ENCODE measurements around the gene TRABD2B. TPM values are rescaled to one million over a fixed set of nuclear protein-coding genes. Genes with fewer than 3 reads are reported as not detected.

Gene TRABD2B
- total and polyA plus RNA-seq, 2 of the 4 experiments (the other 2 are of a cell fraction), result not detected

DNA sequence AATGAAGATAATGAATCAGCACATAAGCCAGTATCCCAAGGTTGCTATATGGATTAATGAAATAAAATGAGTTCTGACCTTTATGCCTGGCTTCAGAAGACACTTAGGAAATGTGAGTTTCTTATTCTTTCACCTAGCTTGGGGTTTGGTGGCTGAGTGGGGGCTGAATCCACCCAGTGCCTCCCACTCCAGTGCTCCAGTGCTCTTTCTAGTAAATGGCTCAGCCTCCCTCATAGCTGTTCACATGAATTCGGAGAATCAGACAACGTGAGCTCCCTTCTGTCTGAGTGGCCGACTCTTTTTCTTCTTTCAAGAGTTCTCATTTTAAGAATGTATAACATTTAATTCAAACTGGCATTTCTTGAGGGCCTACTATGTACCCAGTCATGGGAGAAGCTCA is 43.5 kb downstream of the TRABD2B start:
- dilution Hi-C loops (cut with HindIII; ENCODE audit: low sequenced_read_pairs, unreplicated experiment), result no loop called here
- WGBS, 2 experiments (ENCODE audit: extremely low coverage in 2 of 2, insufficient read length in 1 of 2), result no CpG with 5 or more reads among the region's 3 CpGs

More for the DNA sequence above, 43.5 kb downstream of the TRABD2B start:
- no peak overlapping the region for H4K91ac ChIP-seq (ENCODE audit: insufficient read depth, low read depth, low read length)
- no peaks in the 10 kb centered on the region for H3K9me3 ChIP-seq (ENCODE audit: control insufficient read depth, insufficient read depth, low read length)
- no peak overlapping the region for H3K4ac ChIP-seq (ENCODE audit: low read depth, low read length)
- H2BK15ac ChIP-seq (ENCODE audit: low read depth, low read length), result no peak overlapping the region
- ChIA-PET POLR2A (ENCODE audit: unreplicated experiment) (no interaction called here), CTCF (no interaction called here)
- H3K23ac ChIP-seq (ENCODE audit: low read depth, low read length), result no peak overlapping the region
- H3K4me1 ChIP-seq (ENCODE audit: control insufficient read depth, insufficient read depth, low read length), result no peaks in the 10 kb centered on the region
- no peaks in the 10 kb centered on the region for H4K20me1 ChIP-seq (ENCODE audit: insufficient read depth, low read length)
- no peak overlapping the region for H3K27ac ChIP-seq (ENCODE audit: insufficient read depth, low read length)
- H2AFZ ChIP-seq (replicated peaks; ENCODE audit: low read length, poor library complexity), result no peak overlapping the region
- intact Hi-C loops (cut with micrococcal nuclease) (no loop called here), in situ Hi-C loops (cut with MboI; ENCODE audit: low sequenced_read_pairs) (no loop called here)
- H3K18ac ChIP-seq (ENCODE audit: low read depth, low read length), result no peak overlapping the region
- H2BK5ac ChIP-seq (ENCODE audit: low read depth, low read length, poor library complexity, severe bottlenecking), result no peak overlapping the region
- no peak overlapping the region for H2AK5ac ChIP-seq (ENCODE audit: low read depth, low read length)
- no peak overlapping the region for H3K9ac ChIP-seq (ENCODE audit: low read depth, low read length)
- ATAC-seq (ENCODE audit: low read depth) (no peak), DNase-seq (no peak)
- TF ChIP-seq CHD1 (IDR thresholded peaks at IDR 0.05; ENCODE audit: low read depth, low read length), result no peak
- no peaks in the 10 kb centered on the region for H3K9me1 ChIP-seq (ENCODE audit: insufficient read depth, low read length)
- no peak overlapping the region for H2BK120ac ChIP-seq (ENCODE audit: low read depth, low read length)
- H3K79me1 ChIP-seq (ENCODE audit: low read depth in 1 of 2, low read length in 2 of 2), result no peaks in the 10 kb centered on the region
- BruUV-seq (replicated peaks), result no TSS peak
- H2AK9ac ChIP-seq (replicated peaks; ENCODE audit: low read depth, low read length, poor library complexity), result no peak overlapping the region
- no peaks in the 10 kb centered on the region for H3K36me3 ChIP-seq (ENCODE audit: control insufficient read depth, insufficient read depth, low read length)
- no peak overlapping the region for H3K56ac ChIP-seq (ENCODE audit: extremely low read depth, insufficient read depth, low read length)
- H4K5ac ChIP-seq (ENCODE audit: low read depth, low read length), result no peak overlapping the region
- H3K14ac ChIP-seq (replicated peaks; ENCODE audit: low read depth, low read length), result no peak overlapping the region
- H3K4me3 ChIP-seq (ENCODE audit: insufficient read depth, low read depth, low read length), result no peak overlapping the region
- no peak overlapping the region for H3K4me2 ChIP-seq (ENCODE audit: low read depth, low read length)
- H3K27me3 ChIP-seq (ENCODE audit: control insufficient read depth, insufficient read depth, low read length), result no peaks in the 10 kb centered on the region
- no peak overlapping the region for H4K8ac ChIP-seq (ENCODE audit: low read depth in 2 of 2, low read length in 2 of 2)
- H2BK20ac ChIP-seq (ENCODE audit: low read depth, low read length), result no peak overlapping the region
